KOPT-K1 (cell line): ENCODE data around the gene PDCL2.
"Not testable (repeated sequence)": the region's sequence is repeated elsewhere in the genome, so short reads cannot be mapped to it uniquely, and the experiment has no call there.

Source experiments
- H3K27ac ChIP-seq: fragments of 200-600 bp; sonication (generic); 2 replicates; pipeline ENCODE4 v1.5.1; 2016; ENCODE audit warnings: antibody characterized with exemption, mild to moderate bottlenecking, low read depth, low read length; ENCODE audit not compliant: poor library complexity, severe bottlenecking
- H3K36me3 ChIP-seq: fragments of 200-600 bp; sonication (generic); 2 replicates; pipeline ENCODE4 v1.5.1; 2017; ENCODE audit warnings: antibody characterized with exemption, mild to moderate bottlenecking, low read length, moderate library complexity; ENCODE audit not compliant: insufficient read depth
- H3K9me3 ChIP-seq: fragments of 200-600 bp; sonication (generic); 2 replicates; pipeline ENCODE4 v1.5.1; 2017; ENCODE audit warnings: antibody characterized with exemption, low read length, mild to moderate bottlenecking; ENCODE audit not compliant: insufficient read depth, poor library complexity, severe bottlenecking

The PDCL2 gene, protein sequence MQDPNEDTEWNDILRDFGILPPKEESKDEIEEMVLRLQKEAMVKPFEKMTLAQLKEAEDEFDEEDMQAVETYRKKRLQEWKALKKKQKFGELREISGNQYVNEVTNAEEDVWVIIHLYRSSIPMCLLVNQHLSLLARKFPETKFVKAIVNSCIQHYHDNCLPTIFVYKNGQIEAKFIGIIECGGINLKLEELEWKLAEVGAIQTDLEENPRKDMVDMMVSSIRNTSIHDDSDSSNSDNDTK

DNA sequence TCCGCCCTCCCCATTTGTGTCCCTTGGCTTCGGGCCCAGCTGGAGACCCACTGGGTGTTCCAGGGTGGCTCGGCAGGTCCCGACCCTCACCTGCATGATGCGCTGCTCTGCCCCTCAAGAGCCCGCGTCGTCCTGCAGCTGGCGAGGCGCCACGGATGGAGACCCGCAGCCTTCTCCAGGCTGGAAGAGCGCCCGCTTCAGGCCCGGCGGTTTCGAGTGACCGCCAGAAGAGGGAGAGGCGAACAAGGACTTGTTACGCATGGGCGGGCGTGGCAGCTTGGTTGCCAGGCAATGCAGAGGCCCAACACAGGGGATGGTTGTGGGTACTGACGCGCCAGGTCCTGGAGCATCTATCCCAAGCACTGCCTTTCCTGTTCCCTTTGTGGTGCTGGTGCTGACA lies at the start of gene PDCL2:
PDCL2 (minus strand) TSS at position 232 of the 400 bp plus-strand sequence; CDS start at position 96, 136 bp downstream.
- Histone ChIP-seq H3K36me3 (no peaks in the 10 kb centered on the region), H3K9me3 (no peaks in the 10 kb centered on the region), H3K27ac (no peak within 1 kb of the TSS)

DNA sequence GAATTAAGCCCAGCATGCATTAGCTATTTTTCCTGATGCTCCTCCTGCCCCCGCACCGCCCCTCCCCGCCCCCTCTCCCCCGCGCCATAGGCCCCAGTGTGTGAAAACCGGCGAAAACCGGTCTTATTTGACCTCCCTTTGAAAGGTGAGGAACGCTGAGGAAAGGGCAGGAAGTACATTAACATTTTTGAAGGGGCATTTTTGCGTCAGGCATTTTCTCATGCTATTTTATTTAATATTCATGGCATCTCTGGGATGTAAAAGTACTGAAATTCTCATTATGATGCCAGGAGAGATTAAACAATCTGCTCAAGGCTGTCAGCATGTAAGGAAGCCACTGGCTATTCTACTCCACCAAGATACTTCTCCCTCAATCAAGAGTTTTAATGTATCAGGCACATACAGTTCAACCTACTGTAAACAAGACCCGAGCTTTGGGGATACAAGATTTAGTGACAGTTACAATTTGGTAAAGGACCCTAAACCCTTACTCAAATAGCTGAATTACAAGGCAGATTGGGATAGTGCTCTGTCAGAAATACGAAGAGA lies 45.3 kb upstream of the PDCL2 start:
- no peaks in the 10 kb centered on the region for H3K36me3 ChIP-seq
- H3K27ac ChIP-seq, result no peak overlapping the region
- no peaks in the 10 kb centered on the region for H3K9me3 ChIP-seq

DNA sequence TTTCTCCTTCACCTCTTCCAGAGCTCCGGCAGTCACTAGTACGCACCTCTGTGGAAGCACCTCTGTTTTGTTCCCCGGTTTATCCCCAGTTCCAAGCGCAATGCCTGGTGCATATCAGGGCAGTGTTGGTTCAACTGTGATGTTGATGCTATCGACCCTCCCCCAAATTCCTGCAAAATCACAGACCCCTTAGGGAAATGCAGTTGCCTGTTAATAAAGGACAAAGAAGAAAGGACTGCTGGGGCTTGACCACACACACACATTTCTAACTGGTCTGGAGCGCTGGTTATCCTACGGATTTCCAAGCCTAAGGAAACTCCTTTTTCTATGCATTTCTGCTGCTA lies 44.6 kb upstream of the PDCL2 start:
- Histone ChIP-seq H3K9me3 (no peaks in the 10 kb centered on the region), H3K36me3 (no peaks in the 10 kb centered on the region), H3K27ac (no peak overlapping the region)

DNA sequence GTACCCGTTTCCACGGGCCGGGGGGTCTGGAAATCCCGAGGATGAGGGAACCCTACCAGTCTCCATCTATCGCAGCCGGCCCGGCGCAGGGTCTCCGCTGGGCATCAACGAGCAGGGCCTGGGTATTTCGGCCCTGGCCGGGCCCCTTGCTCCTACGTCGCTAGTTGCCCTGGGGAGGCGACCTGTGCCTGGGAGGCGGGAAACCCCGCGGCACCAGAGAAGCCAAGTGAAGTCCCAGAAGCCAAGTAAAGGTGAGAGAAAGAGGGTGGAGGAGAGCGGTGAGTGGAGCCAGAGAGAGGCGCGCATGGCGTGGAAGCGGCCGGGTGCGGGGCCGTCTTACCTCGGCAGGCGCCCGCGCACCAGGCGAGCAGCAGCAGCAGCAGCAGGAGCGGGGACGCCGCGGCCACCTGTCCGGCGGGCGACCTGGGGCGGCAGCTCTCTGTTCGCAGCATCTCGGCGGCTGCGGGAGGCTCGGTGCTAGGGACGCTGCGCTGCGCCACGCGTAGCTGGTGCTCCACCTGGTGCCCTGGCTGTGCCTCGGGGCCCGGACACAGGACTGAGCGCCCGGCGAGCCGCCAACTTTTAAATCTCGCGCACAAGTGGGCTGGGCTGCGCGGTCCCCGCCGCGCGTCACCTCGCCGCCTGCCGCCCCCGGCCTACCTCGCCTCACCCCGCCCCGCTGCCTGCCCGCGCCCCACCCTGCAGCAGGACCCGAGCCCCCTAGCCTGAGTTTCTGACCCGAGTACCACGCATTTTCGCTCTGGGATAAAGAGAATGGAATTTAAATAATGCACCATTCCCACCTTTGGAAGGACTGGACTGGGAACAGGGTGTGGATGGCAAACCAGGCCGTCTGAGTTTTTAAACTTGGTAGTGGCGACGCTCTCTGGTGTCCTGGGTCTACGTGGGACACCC lies 44.0 kb upstream of the PDCL2 start, which contains the start of gene NMU:
NMU (minus strand) TSS at position 558 of the 915 bp plus-strand sequence; CDS start at position 452, 106 bp downstream.
- Histone ChIP-seq H3K9me3 (no peaks in the 10 kb centered on the region), H3K36me3 (no peaks in the 10 kb centered on the region), H3K27ac (no peak within 1 kb of the TSS)

DNA sequence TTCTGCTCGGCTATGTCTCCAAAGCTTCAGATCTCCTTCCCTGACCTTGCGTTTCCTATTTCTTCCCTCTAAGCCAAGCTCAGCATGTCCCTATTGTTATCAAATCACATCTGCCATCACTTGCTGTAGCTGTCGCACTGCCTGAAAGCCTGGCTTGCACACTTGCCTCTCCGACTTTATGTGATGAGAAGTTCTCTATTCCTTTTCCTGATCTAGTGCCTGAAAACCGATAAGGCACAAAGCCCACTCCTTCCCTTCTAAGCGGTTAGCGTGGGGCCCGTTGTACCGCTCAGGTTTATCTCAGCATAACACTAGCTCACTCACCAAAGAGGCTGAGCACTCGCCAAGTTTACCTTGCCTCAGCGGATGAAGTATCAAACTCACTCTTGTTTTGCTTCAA lies 43.2 kb upstream of the PDCL2 start:
- no peaks in the 10 kb centered on the region for H3K36me3 ChIP-seq
- H3K9me3 ChIP-seq, result no peaks in the 10 kb centered on the region
- H3K27ac ChIP-seq, result no peak overlapping the region

DNA sequence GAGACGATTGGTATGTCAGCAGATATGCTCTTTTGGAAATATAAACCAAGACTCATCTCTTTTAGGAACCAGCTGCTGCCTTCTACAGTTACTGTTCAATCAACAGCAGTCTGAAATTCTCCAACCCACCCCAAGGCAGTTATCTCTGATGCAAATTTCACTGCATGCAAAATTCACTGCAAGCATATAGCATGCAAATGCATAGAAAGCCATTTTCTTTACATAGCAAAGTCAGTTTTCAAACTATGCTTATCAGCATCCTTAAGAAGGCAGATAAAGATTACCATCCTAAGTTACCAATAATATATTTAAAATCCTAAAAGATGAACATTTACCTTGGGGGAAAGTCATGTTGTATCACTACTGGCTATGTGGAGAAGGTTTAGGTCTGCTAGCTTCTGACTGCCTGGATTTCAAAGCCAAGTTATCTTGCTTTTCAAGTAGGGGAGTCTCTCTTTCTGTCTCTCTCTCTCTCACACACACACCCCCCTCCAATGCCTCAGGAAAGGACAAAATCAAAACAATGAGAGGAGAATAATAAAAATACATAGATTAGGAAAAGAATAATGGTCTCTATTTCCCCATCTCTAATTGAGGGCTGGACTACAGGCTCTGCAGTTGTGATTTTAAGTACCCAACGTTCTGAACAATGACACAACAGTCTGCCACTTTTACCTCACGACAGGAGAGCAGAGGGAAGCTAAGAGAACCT lies 42.5 kb upstream of the PDCL2 start:
- H3K9me3 ChIP-seq, result no peaks in the 10 kb centered on the region
- H3K36me3 ChIP-seq, result no peaks in the 10 kb centered on the region
- no peak overlapping the region for H3K27ac ChIP-seq

DNA sequence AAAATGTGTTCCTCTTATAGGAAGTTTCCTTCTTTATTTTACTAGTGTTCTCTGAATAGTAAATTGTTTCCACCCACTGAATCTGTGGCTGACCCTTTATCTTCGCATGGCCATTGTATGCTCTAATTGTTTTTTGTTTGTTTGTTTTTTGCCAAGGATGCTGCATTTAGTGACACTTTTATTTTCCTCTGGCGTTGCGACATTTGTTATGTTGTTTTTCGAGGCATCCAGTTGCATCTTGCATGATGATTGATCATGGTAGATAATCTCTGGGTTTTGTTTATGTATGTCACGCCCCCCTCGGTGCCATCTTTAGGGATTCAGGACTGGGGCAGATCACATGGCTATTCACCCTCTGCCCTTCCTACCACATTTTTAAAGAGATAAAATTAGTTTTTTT lies 41.9 kb upstream of the PDCL2 start:
- Histone ChIP-seq H3K9me3 (no peaks in the 10 kb centered on the region), H3K27ac (no peak overlapping the region), H3K36me3 (no peaks in the 10 kb centered on the region)

DNA sequence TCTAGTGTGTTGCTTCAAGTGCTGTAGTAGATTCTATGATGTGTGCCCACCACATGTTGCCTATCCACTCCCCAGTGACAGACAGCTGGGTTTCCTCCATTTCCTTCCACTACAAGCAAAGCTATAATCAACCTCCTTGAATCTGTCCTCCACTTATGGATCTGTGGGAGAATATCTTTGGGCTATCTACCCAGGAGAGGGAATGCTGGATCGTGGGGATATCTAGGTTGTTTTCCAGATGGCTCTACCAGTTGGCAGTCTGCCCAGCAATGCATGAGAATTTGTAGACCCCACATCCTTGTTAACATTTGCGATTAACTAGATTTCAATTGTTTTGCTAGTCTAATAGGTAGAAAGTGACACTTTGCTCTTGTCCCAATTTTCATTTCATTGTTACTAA lies 33.8 kb upstream of the PDCL2 start:
- H3K9me3 ChIP-seq, result no peaks in the 10 kb centered on the region
- H3K27ac ChIP-seq, result no peak overlapping the region
- H3K36me3 ChIP-seq, result no peaks in the 10 kb centered on the region

DNA sequence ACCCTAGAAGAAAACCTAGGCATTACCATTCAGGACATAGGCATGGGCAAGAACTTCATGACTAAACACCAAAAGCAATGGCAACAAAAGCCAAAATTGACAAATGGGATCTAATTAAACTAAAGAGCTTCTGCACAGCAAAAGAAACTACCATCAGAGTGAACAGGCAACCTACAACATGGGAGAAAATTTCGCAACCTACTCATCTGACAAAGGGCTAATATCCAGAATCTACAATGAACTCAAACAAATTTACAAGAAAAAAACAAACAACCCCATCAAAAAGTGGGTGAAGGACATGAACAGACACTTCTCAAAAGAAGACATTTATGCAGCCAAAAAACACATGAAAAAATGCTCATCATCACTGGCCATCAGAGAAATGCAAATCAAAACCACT lies 32.0 kb upstream of the PDCL2 start:
- H3K36me3 ChIP-seq, H3K9me3 ChIP-seq, H3K27ac ChIP-seq: not testable (repeated sequence)

DNA sequence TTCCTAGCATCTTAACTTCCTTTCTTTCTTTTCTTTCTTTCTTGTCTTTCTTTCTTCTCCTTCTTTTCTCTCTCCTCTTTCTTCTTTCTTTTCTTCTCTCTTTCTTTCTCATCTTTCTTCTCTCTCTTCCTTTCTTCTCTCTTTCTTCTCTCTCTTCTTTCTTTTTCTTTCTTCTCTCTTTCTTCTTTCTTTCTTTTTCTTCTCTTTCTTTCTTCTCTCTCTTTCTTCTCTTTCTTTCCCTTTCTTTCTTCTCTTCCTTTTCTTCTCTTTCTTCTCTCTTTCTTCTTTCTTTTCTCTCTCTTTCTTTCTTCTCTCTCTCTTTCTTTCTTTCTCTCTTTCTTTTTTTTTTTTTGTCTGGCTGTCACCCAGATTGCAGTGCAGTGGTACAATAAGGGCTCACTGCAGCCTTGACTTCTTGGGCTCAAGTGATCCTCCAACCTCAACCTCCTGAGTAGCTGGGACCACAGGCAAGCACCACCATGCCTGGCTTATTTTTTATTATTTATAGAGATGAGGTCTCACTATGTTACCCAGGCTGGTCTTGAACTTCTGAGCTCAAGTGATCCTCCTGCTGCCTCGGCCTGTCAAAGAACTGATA lies 26.6 kb upstream of the PDCL2 start:
- H3K36me3 ChIP-seq, result no peaks in the 10 kb centered on the region
- H3K9me3 ChIP-seq, result no peaks in the 10 kb centered on the region
- H3K27ac ChIP-seq, result no peak overlapping the region

DNA sequence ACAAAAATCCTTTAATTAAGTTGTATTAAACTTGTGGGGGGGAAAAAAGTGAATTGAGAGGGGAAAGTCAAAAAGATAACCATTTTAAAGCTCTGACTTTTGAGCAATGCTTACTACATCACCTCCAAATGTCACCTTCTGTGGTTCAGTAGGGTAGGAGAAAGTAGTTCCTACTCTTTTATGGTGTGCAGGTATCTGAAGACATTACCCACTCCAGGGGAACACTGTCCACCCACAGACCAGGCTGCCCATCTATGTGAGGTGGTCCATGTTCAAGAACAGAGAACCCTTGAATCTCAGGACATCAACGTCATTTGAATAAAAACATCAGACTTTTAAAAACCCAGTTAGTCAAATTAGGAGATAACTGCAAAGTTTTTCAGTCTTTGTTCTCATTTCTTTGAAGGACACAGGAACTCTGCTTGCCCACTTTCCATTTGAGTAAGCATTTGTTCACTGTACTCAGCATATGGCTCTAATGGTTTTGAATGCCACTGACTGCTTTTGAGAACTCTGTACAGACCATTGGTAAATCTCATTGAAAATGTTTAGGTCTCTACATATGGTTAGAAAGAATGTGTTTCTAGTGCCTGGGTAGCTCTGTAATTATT lies 25.6 kb upstream of the PDCL2 start:
- Histone ChIP-seq H3K27ac (no peak overlapping the region), H3K36me3 (no peaks in the 10 kb centered on the region), H3K9me3 (no peaks in the 10 kb centered on the region)

DNA sequence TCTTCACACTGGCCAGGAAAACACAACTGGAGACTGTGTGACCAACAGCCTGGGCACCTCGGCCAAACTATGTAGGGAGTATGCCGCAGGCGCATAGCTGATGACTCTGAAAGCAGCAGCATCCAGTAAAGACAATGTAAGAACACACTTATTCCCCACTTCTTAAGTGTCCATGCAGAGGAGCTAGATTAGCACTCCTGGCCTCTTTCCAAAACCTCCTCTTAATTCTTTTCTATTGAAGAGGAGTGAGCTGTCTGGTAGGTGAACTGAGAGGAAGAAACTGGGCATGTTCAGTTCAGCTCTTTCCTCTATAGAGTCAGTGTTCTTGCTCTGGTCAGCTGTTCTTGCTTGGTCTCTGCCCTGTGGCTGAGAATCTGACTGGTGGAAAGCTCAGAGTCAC lies 23.0 kb upstream of the PDCL2 start:
- no peak overlapping the region for H3K27ac ChIP-seq
- no peaks in the 10 kb centered on the region for H3K9me3 ChIP-seq
- H3K36me3 ChIP-seq, result no peaks in the 10 kb centered on the region

DNA sequence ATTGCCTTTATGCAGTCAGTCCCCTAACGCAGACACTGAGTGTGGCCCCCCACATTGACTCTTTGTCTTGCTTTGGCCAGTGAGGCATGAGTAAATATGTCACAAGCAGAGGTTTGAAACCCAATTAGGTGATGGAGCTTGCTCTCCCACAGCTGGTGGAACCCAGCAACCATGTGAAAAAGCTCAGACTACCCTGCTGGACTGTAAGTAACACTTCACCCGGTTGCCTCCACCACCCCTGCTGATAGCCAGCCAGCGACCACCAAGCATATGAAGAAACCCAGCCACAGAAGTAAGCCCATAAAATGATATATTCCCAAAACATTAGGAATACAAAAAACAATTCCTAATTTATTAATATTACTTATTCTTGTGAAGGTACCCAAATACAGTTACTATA lies 21.6 kb upstream of the PDCL2 start:
- Histone ChIP-seq H3K36me3 (no peaks in the 10 kb centered on the region), H3K27ac (no peak overlapping the region), H3K9me3 (no peaks in the 10 kb centered on the region)

DNA sequence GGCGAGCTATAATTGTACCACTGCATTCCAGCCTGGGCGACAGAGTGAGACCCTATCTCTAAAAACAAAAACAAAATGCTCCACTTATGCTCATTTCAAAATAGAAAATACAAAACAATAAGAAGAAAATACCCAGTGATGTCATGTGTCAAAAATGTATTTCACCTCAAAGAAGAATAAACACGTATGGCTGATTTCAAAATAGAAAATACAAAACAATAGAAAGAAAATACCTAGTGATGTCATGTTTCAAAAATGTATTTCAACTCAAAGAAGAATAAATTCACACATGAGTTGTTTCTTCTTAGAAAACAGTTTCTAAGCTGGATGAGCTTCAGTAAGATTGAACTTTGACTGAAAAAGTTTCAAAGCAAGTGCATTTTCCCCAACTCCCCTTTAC lies 20.3 kb upstream of the PDCL2 start:
- Histone ChIP-seq H3K9me3 (no peaks in the 10 kb centered on the region), H3K27ac (no peak overlapping the region), H3K36me3 (no peaks in the 10 kb centered on the region)
